Cardiac septum (tissue), 1 donor: Measurements from ENCODE around the gene GAL3ST1. TPM values are rescaled to one million over a fixed set of nuclear protein-coding genes. Genes with fewer than 3 reads are reported as not detected.

ENCODE experiments used
- DNase-seq: peaks from one replicate; pipeline ENCODE4 v3.0.0-alpha.2; 2020; ENCODE audit warnings: low spot score
- intact Hi-C: fragments of 100-400 bp; cut with DNase I; formaldehyde crosslinking; loops from one replicate; pipeline ENCODE4 v1.14.0; 2022
- total RNA-seq: library from RNA; stranded (reverse); fragmentation: NEBNext Ultra II Directional; extraction: Animal tissue kit (Norgen Biotek cat#: 25700); gene quantifications from one replicate; pipeline ENCODE4 v1.2.1, GENCODE V29; 2021
- donor health status: DM: no; HTN: no; CAD: no.

GAL3ST1 gene
- total RNA-seq, 1 donor from 2014 or later: 0.32 TPM

DNA sequence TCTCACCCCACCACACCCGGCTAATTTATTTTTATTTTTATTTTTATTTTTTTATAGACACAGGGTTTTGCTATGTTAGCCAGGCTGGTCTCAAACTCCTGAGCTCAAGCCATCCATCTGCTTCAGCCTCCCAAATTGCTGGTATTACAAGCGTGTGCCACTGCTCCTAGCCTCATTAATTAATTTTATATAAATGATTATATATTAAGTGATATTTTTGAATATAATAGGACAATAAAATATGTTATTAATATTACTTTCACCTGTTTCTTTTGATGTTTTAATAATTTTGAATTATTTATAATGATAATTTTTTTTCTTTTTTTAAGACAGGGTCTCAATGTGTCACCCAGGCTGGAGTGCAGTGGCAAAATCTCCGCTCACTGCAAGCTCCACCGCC is 66.8 kb downstream of the GAL3ST1 start:
- no peak for DNase-seq
- intact Hi-C loops: no loop called here

GRCh38 chr22:30506507-30506968 is 67.9 kb downstream of the GAL3ST1 start:
- no peak for DNase-seq
- intact Hi-C loops: no loop called here

Other genes with a start within 250 kb of the GAL3ST1 start
- 5.7 TPM for gene TBC1D10A, start 247.7 kb downstream of the GAL3ST1 start, total RNA-seq
- 106 TPM for gene SF3A1, start 217.8 kb downstream of the GAL3ST1 start, total RNA-seq
- 0.78 TPM for gene CCDC157, start 217.7 kb downstream of the GAL3ST1 start, total RNA-seq
- gene RNF215, start 187.3 kb downstream of the GAL3ST1 start, total RNA-seq: 10.5 TPM
- gene SEC14L2, start 177.6 kb downstream of the GAL3ST1 start, total RNA-seq: 1.3 TPM
- gene MTFP1, start 148.9 kb downstream of the GAL3ST1 start, total RNA-seq: 10.2 TPM
- not detected for gene SEC14L3, start 102.6 kb downstream of the GAL3ST1 start, total RNA-seq
- 0.11 TPM for gene SEC14L4, start 69.0 kb downstream of the GAL3ST1 start, total RNA-seq
- gene SEC14L6, start 27.9 kb downstream of the GAL3ST1 start, total RNA-seq: 0.40 TPM
- 28.1 TPM for gene PES1, start 17.2 kb upstream of the GAL3ST1 start, total RNA-seq
- gene TCN2, start 32.5 kb upstream of the GAL3ST1 start, total RNA-seq: 10.3 TPM
- gene SLC35E4, start 61.1 kb upstream of the GAL3ST1 start, total RNA-seq: 4.2 TPM
- gene DUSP18, start 93.2 kb upstream of the GAL3ST1 start, total RNA-seq: 3.4 TPM
- 8.9 TPM for gene OSBP2, start 120.2 kb upstream of the GAL3ST1 start, total RNA-seq